NK-92 (cell line): ENCODE results near the gene SMARCAL1.

Source experiments
- DNase-seq: peaks from one replicate; lab custom pipeline; 2025; ENCODE audit not compliant: unreplicated experiment; lab: John Stamatoyannopoulos, UW

Gene SMARCAL1

GRCh38 chr2:216474925-216475670 is 62.8 kb downstream of the SMARCAL1 start:
- DNase-seq: no peak

- DNase-seq: no peak
Measured at GRCh38 chr2:216475767-216476166, 63.5 kb downstream of the SMARCAL1 start.

GRCh38 chr2:216477283-216478035 is 65.2 kb downstream of the SMARCAL1 start:
- DNase-seq: no peak

GRCh38 chr2:216478151-216478550 is 65.9 kb downstream of the SMARCAL1 start:
- no peak for DNase-seq

- DNase-seq: no peak
Measured at GRCh38 chr2:216478791-216479190, 66.5 kb downstream of the SMARCAL1 start.

GRCh38 chr2:216480221-216480620 is 67.9 kb downstream of the SMARCAL1 start:
- no peak for DNase-seq

- DNase-seq: no peak
Measured at GRCh38 chr2:216482640-216483039, 70.4 kb downstream of the SMARCAL1 start.

- no peak for DNase-seq
Measured at GRCh38 chr2:216485237-216485636, 73.0 kb downstream of the SMARCAL1 start.

GRCh38 chr2:216485745-216486144 is 73.5 kb downstream of the SMARCAL1 start:
- no peak for DNase-seq

- no peak for DNase-seq
Measured at GRCh38 chr2:216486271-216486670, 74.0 kb downstream of the SMARCAL1 start.

GRCh38 chr2:216486708-216487107 is 74.4 kb downstream of the SMARCAL1 start:
- no peak for DNase-seq

- DNase-seq: no peak
Measured at GRCh38 chr2:216490061-216490460, 77.8 kb downstream of the SMARCAL1 start.

GRCh38 chr2:216491793-216492596 is 79.7 kb downstream of the SMARCAL1 start:
- DNase-seq: no peak

GRCh38 chr2:216492597-216493333 is 80.5 kb downstream of the SMARCAL1 start:
- DNase-seq: no peak

- no peak for DNase-seq
Measured at GRCh38 chr2:216493334-216493685, 81.0 kb downstream of the SMARCAL1 start.

GRCh38 chr2:216495656-216496055 is 83.4 kb downstream of the SMARCAL1 start:
- DNase-seq: no peak

GRCh38 chr2:216497382-216498069 is 85.2 kb downstream of the SMARCAL1 start:
- DNase-seq: no peak

GRCh38 chr2:216498070-216498378 is 85.7 kb downstream of the SMARCAL1 start:
- no peak for DNase-seq

- DNase-seq: peak; percentile 21
Measured at GRCh38 chr2:216498379-216499352, 86.4 kb downstream of the SMARCAL1 start, which contains the start of gene RPL37A. TSS of gene RPL37A (plus strand) at chr2:216498844. CDS start at chr2:216498875, 31 bp downstream.
